Dendritic cell treated with granulocyte-macrophage colony-stimulating factor and Interleukin-4, amounts not matched to agents 40 ng/mL and 50 ng/mL, for 4 days (primary cell): ENCODE data around the gene RNF32.
"Not testable (repeated sequence)": the region's sequence is repeated elsewhere in the genome, so short reads cannot be mapped to it uniquely, and the experiment has no call there.

Experiments used
- H3K27ac Mint-ChIP-seq: one replicate; pipeline ENCODE4 v1.8.0; 2022; ENCODE audit warnings: mild to moderate bottlenecking, mixed read lengths
- H3K27me3 Mint-ChIP-seq: one replicate; pipeline ENCODE4 v1.8.0; 2022; ENCODE audit warnings: mild to moderate bottlenecking, mixed read lengths
- H3K36me3 Mint-ChIP-seq: one replicate; pipeline ENCODE4 v1.8.0; 2022; ENCODE audit warnings: low read depth, mixed read lengths
- H3K4me1 Mint-ChIP-seq: one replicate; pipeline ENCODE4 v1.8.0; 2022; ENCODE audit warnings: low read depth, mixed read lengths
- H3K4me3 Mint-ChIP-seq: one replicate; pipeline ENCODE4 v1.8.0; 2022; ENCODE audit warnings: mild to moderate bottlenecking, moderate library complexity, mixed read lengths
- H3K9me3 Mint-ChIP-seq: one replicate; pipeline ENCODE4 v1.8.0; 2022; ENCODE audit warnings: mixed read lengths
- intact Hi-C: fragments of 100-400 bp; cut with micrococcal nuclease; formaldehyde crosslinking; loops from one replicate; pipeline ENCODE4 v1.15.0; 2022

The RNF32 gene

GRCh38 chr7:156640949-156641485, 443 bp downstream of the RNF32 start:
- H3K27ac Mint-ChIP-seq = peak overlapping the region; percentile 86
- H3K36me3 Mint-ChIP-seq = peaks cover 10% of the 10 kb centered on the region
- peaks cover 14% of the 10 kb centered on the region for H3K4me1 Mint-ChIP-seq
- intact Hi-C loops = loop anchor here (5.0 to 10.0 kb wide), 2 partner anchors 174 to 251 kb away; partner anchors contain the start of gene LMBR1
- peak overlapping the region; percentile 84 for H3K4me3 Mint-ChIP-seq
- H3K9me3 Mint-ChIP-seq = peaks cover 21% of the 10 kb centered on the region
- H3K27me3 Mint-ChIP-seq = peaks cover 31% of the 10 kb centered on the region

GRCh38 chr7:156642306-156643045, 1.9 kb downstream of the RNF32 start:
- H3K27me3 Mint-ChIP-seq = peaks cover 40% of the 10 kb centered on the region
- intact Hi-C loops = loop anchor here (5.0 to 10.0 kb wide), 2 partner anchors 172 to 250 kb away; partner anchors contain the start of gene LMBR1
- H3K27ac Mint-ChIP-seq = no peak overlapping the region
- peaks cover 14% of the 10 kb centered on the region for H3K4me1 Mint-ChIP-seq
- H3K36me3 Mint-ChIP-seq = peaks cover 10% of the 10 kb centered on the region
- H3K4me3 Mint-ChIP-seq = no peak overlapping the region
- peaks cover 17% of the 10 kb centered on the region for H3K9me3 Mint-ChIP-seq

- not testable (repeated sequence) for H3K4me1 Mint-ChIP-seq, H3K36me3 Mint-ChIP-seq, H3K27ac Mint-ChIP-seq, H3K4me3 Mint-ChIP-seq, H3K9me3 Mint-ChIP-seq
- intact Hi-C loops = loop anchor here (10.0 kb wide), 1 partner anchor 167 kb away; no protein-coding TSS in a partner anchor
- peaks cover 53% of the 10 kb centered on the region for H3K27me3 Mint-ChIP-seq
Measured at GRCh38 chr7:156647330-156647729, 6.8 kb downstream of the RNF32 start.

- intact Hi-C loops = no loop called here
- peaks cover 49% of the 10 kb centered on the region for H3K27me3 Mint-ChIP-seq
- no peak overlapping the region for H3K4me3 Mint-ChIP-seq
- H3K4me1 Mint-ChIP-seq = no peaks in the 10 kb centered on the region
- no peaks in the 10 kb centered on the region for H3K36me3 Mint-ChIP-seq
- no peak overlapping the region for H3K27ac Mint-ChIP-seq
- no peaks in the 10 kb centered on the region for H3K9me3 Mint-ChIP-seq
Measured at GRCh38 chr7:156650042-156650441, 9.5 kb downstream of the RNF32 start.

GRCh38 chr7:156651474-156651873, 10.9 kb downstream of the RNF32 start:
- Mint-ChIP-seq H3K27ac (no peak overlapping the region), H3K9me3 (no peaks in the 10 kb centered on the region), H3K36me3 (no peaks in the 10 kb centered on the region), H3K27me3 (peaks cover 41% of the 10 kb centered on the region), H3K4me3 (no peak overlapping the region), H3K4me1 (no peaks in the 10 kb centered on the region)
- intact Hi-C loops = no loop called here

GRCh38 chr7:156652886-156653568, 12.5 kb downstream of the RNF32 start:
- Mint-ChIP-seq H3K27me3 (peaks cover 32% of the 10 kb centered on the region), H3K4me3 (no peak overlapping the region), H3K4me1 (no peaks in the 10 kb centered on the region), H3K36me3 (no peaks in the 10 kb centered on the region), H3K9me3 (no peaks in the 10 kb centered on the region), H3K27ac (no peak overlapping the region)
- intact Hi-C loops = no loop called here

GRCh38 chr7:156654511-156655234, 14.1 kb downstream of the RNF32 start:
- Mint-ChIP-seq H3K4me3 (no peak overlapping the region), H3K36me3 (no peaks in the 10 kb centered on the region), H3K27ac (no peak overlapping the region), H3K4me1 (no peaks in the 10 kb centered on the region), H3K9me3 (no peaks in the 10 kb centered on the region), H3K27me3 (peaks cover 27% of the 10 kb centered on the region)
- intact Hi-C loops = no loop called here

- H3K4me1 Mint-ChIP-seq = no peaks in the 10 kb centered on the region
- no peaks in the 10 kb centered on the region for H3K36me3 Mint-ChIP-seq
- H3K27ac Mint-ChIP-seq = no peak overlapping the region
- peaks cover 27% of the 10 kb centered on the region for H3K27me3 Mint-ChIP-seq
- intact Hi-C loops = no loop called here
- no peak overlapping the region for H3K4me3 Mint-ChIP-seq
- no peaks in the 10 kb centered on the region for H3K9me3 Mint-ChIP-seq
Measured at GRCh38 chr7:156655251-156655650, 14.7 kb downstream of the RNF32 start.

GRCh38 chr7:156655983-156656382, 15.4 kb downstream of the RNF32 start:
- intact Hi-C loops = no loop called here
- Mint-ChIP-seq H3K4me1 (no peaks in the 10 kb centered on the region), H3K27ac (no peak overlapping the region), H3K9me3 (no peaks in the 10 kb centered on the region), H3K27me3 (peaks cover 27% of the 10 kb centered on the region), H3K36me3 (no peaks in the 10 kb centered on the region), H3K4me3 (no peak overlapping the region)

- peaks cover 26% of the 10 kb centered on the region for H3K27me3 Mint-ChIP-seq
- H3K27ac Mint-ChIP-seq = no peak overlapping the region
- no peaks in the 10 kb centered on the region for H3K4me1 Mint-ChIP-seq
- intact Hi-C loops = no loop called here
- H3K4me3 Mint-ChIP-seq = no peak overlapping the region
- H3K9me3 Mint-ChIP-seq = no peaks in the 10 kb centered on the region
- H3K36me3 Mint-ChIP-seq = no peaks in the 10 kb centered on the region
Measured at GRCh38 chr7:156656598-156656997, 16.0 kb downstream of the RNF32 start.

- intact Hi-C loops = no loop called here
- Mint-ChIP-seq H3K4me3 (no peak overlapping the region), H3K4me1 (no peaks in the 10 kb centered on the region), H3K36me3 (no peaks in the 10 kb centered on the region), H3K27ac (no peak overlapping the region), H3K9me3 (no peaks in the 10 kb centered on the region), H3K27me3 (peaks cover 22% of the 10 kb centered on the region)
Measured at GRCh38 chr7:156657681-156658080, 17.1 kb downstream of the RNF32 start.

- Mint-ChIP-seq H3K36me3 (no peaks in the 10 kb centered on the region), H3K9me3 (no peaks in the 10 kb centered on the region), H3K4me1 (no peaks in the 10 kb centered on the region), H3K27ac (no peak overlapping the region), H3K27me3 (peaks cover 18% of the 10 kb centered on the region), H3K4me3 (no peak overlapping the region)
- intact Hi-C loops = no loop called here
Measured at GRCh38 chr7:156659203-156659602, 18.6 kb downstream of the RNF32 start.

- Mint-ChIP-seq H3K27ac (no peak overlapping the region), H3K4me3 (no peak overlapping the region), H3K27me3 (peaks cover 16% of the 10 kb centered on the region), H3K4me1 (no peaks in the 10 kb centered on the region), H3K36me3 (no peaks in the 10 kb centered on the region), H3K9me3 (no peaks in the 10 kb centered on the region)
- intact Hi-C loops = no loop called here
Measured at GRCh38 chr7:156659961-156660360, 19.4 kb downstream of the RNF32 start.

GRCh38 chr7:156661637-156662036, 21.1 kb downstream of the RNF32 start:
- Mint-ChIP-seq H3K4me3 (no peak overlapping the region), H3K27me3 (peaks cover 16% of the 10 kb centered on the region), H3K4me1 (no peaks in the 10 kb centered on the region), H3K36me3 (no peaks in the 10 kb centered on the region), H3K9me3 (no peaks in the 10 kb centered on the region), H3K27ac (no peak overlapping the region)
- intact Hi-C loops = no loop called here
